OCI-LY7 (cell line): Measurements from ENCODE around the gene ARHGAP28.

Experiments used
- CTCF ChIP-seq: fragments of 200-600 bp; sonication (generic); conservative IDR thresholded peaks from 2 replicates; pipeline ENCODE4 v1.5.1; 2014; ENCODE audit warnings: mild to moderate bottlenecking, antibody characterized with exemption, low read length, moderate library complexity, mixed read lengths
- EZH2phosphoT487 ChIP-seq: fragments of 200-600 bp; sonication (generic); IDR thresholded peaks from 2 replicates; pipeline ENCODE4 v1.6.1; 2018; ENCODE audit warnings: low read depth, borderline replicate concordance, mild to moderate bottlenecking, mixed run types, antibody characterized with exemption, low read length, moderate library complexity, mixed read lengths

GRCh38 chr18:6752202-6752860 lies 22.8 kb downstream of the ARHGAP28 start:
- TF ChIP-seq CTCF, result no peak
- no peak for TF ChIP-seq EZH2phosphoT487
